NCI-H345 treated with DMSO at 0.1 percent for 48 hours (cell line): ENCODE measurements around the gene SP140.

Experiments
- DNase-seq: peaks from one replicate; lab custom pipeline; 2025; ENCODE audit not compliant: unreplicated experiment; lab: John Stamatoyannopoulos, UW

The SP140 gene

DNA sequence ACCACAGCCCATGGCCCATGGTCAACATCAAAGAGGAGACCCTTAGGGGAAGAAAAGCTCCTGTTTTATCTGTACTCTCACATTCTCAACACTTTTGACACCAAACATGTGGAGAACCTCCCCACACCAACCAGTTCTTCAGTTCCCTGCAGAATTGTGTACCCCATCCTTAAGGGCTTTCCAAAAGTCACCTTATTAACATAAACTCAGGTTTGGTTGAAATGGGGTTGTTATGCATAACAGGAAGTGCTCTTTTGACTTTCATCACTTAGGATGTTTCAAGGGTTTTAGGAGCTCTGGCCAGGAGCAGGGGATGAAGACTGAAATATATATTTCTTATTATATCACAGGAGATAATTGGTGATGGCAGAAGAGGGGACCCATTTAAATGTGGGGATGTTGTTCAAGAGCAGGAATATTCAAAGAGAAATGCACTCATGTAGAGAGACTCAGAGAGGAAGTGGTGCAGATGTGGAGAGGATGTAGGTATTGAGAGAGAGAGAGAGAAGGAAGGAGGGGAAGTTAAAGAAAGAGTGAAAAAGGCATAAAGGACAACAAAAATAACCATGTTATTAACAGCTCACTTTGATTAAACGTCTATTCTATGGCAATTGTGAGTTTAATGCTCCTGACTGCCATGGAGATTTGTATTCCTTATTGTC is 136.6 kb downstream of the SP140 start:
- no peak for DNase-seq
